Measurements from ENCODE around the gene GPR78.

- TF ChIP-seq CTCF (IDR thresholded peaks at IDR 0.05) (no peak), REST (IDR thresholded peaks at IDR 0.05; ENCODE audit: insufficient read depth in 1 of 2, low read depth in 2 of 2, low read length in 1 of 2) (no peak)
These were observed 22.7 kb downstream of the GPR78 start for GRCh38 chr4:8602686-8603430.
